ENCODE measurements around the gene PLCG1.

The PLCG1 gene

DNA sequence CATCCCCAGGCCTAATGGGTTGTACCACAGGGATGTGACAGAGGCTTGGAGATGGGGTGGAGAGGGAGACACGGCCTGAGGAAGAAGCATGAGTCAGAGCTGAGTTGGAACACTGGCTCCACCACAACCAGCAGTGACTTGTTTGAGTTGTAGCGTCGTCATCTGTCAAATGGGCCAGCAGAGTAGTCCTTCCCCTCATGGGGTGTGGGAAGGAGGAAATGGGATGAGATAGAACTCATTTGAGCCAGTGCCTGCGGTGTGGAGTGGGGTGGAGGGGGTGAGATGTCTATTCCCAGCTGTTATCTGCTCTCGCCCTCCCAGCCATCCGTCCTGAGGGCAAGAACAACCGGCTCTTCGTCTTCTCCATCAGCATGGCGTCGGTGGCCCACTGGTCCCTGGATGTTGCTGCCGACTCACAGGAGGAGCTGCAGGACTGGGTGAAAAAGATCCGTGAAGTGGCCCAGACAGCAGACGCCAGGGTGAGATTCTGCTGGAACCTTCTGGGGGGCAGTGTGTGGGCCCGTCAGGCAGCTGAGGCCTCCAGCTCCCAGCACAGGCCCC lies 32.5 kb downstream of the PLCG1 start:
- FAIRE-seq (no peak), DNase-seq (ENCODE audit: insufficient read length) (no peak)
- no peak for TF ChIP-seq POLR2AphosphoS5 (IDR thresholded peaks at IDR 0.05; ENCODE audit: low read depth, low read length)
- TF ChIP-seq POLR2A (IDR thresholded peaks at IDR 0.05; ENCODE audit: low read depth, low read length), result no peak
- TF ChIP-seq TAF1 (IDR thresholded peaks at IDR 0.05; ENCODE audit: borderline replicate concordance, low read depth, low read length), result no peak

DNA sequence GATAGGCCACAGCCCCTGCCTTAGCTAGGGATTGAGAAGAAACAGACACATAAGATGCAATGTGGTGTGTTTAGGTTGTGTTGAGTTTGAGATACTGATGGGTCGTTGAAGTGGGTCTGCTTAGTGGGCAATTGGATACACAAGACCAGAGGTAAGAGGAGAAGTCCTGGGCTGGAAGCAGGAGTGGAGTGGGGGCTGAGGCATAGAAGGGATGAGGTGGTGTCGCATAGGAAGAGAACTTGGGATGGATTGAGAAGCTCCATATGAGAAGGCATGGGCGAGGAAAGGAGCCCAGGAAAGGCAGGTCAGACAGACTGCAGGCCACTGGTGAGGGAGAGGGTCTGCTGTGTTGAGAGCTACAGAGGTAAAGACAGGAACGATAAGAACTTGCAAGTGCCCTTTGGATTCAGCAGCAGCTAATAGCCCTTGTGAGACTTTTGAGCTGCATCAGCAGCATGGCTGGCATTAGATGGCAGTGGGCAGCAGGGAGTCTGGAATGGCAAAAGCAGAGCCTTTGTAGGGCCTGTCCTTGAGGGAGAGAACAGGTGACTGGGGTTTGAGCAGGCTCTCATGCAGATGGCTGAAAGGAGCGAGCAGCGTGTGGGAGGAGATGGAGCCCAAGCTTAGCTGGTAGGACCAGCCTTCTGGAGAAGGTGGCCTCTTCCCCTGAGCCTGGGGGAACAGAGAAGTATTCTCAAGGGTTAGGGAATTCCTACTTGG lies 33.2 kb downstream of the PLCG1 start:
- no peak for FAIRE-seq
- no peak for TF ChIP-seq TAF1 (IDR thresholded peaks at IDR 0.05; ENCODE audit: borderline replicate concordance, low read depth, low read length)
- TF ChIP-seq POLR2A (IDR thresholded peaks at IDR 0.05; ENCODE audit: low read depth, low read length), result no peak
- no peak for TF ChIP-seq POLR2AphosphoS5 (IDR thresholded peaks at IDR 0.05; ENCODE audit: low read depth, low read length)
- DNase-seq (ENCODE audit: insufficient read length), result no peak

DNA sequence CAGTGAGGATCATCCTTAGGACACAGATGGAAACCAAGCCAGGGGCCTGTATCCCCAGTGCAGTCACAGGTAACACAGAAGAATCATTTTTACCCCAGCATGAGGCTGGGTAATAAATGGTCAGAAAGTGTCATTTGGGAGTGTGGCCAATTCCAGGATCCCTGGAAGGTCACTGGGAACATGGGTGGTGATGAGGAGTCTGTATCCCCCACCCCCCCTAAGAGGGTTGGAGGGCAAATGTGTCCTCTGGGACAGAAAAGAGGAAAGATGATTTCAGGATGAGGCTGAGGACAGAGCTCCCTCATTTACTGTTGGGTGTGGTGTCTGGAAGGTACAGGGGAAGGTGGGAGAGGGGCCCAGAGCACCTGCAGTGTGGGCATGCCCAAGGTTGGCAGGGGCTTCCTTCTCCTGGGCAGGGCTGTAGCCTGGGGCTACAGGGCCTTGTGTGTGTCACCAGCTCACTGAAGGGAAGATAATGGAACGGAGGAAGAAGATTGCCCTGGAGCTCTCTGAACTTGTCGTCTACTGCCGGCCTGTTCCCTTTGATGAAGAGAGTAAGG lies 34.5 kb downstream of the PLCG1 start:
- DNase-seq (ENCODE audit: insufficient read length) (no peak), FAIRE-seq (no peak)

DNA sequence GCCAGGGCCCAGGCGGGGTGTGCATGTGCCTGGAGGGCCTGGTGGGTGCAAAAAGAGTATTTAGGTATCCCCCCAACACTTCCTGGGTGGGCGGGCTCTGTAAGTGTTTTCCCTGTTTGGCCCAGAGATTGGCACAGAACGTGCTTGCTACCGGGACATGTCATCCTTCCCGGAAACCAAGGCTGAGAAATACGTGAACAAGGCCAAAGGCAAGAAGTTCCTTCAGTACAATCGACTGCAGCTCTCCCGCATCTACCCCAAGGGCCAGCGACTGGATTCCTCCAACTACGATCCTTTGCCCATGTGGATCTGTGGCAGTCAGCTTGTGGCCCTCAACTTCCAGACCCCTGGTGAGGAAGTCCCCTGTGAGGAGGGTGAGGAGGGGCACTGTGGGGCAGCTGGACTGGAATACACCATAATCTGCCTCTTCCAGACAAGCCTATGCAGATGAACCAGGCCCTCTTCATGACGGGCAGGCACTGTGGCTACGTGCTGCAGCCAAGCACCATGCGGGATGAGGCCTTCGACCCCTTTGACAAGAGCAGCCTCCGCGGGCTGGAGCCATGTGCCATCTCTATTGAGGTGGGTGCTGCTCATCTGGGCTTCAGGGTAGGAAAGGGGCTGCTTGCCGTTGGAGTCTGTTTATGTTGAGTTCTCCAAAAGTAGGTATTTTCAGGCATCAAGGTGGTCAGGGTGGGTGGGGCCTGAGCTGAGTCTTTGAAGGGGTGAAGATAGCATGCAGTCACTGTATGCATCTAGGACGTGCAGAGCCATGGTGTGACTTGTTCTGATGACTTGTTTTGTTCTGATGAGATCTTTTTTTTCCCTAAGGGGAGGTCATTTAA lies 35.2 kb downstream of the PLCG1 start:
- TF ChIP-seq TAF1 (IDR thresholded peaks at IDR 0.05; ENCODE audit: borderline replicate concordance, low read depth, low read length), result no peak
- no peak for TF ChIP-seq POLR2AphosphoS5 (IDR thresholded peaks at IDR 0.05; ENCODE audit: low read depth, low read length)
- no peak; the same call in 1 of the 2 replicates for TF ChIP-seq POLR2A (IDR thresholded peaks at IDR 0.05; ENCODE audit: low read depth, low read length)
- DNase-seq (ENCODE audit: insufficient read length), result no peak

More for the DNA sequence above, 34.5 kb downstream of the PLCG1 start:
- TF ChIP-seq TAF1 (IDR thresholded peaks at IDR 0.05; ENCODE audit: borderline replicate concordance, low read depth, low read length), result no peak
- no peak; the same call in 1 of the 2 replicates for TF ChIP-seq POLR2A (IDR thresholded peaks at IDR 0.05; ENCODE audit: low read depth, low read length)
- TF ChIP-seq POLR2AphosphoS5 (IDR thresholded peaks at IDR 0.05; ENCODE audit: low read depth, low read length), result no peak

DNA sequence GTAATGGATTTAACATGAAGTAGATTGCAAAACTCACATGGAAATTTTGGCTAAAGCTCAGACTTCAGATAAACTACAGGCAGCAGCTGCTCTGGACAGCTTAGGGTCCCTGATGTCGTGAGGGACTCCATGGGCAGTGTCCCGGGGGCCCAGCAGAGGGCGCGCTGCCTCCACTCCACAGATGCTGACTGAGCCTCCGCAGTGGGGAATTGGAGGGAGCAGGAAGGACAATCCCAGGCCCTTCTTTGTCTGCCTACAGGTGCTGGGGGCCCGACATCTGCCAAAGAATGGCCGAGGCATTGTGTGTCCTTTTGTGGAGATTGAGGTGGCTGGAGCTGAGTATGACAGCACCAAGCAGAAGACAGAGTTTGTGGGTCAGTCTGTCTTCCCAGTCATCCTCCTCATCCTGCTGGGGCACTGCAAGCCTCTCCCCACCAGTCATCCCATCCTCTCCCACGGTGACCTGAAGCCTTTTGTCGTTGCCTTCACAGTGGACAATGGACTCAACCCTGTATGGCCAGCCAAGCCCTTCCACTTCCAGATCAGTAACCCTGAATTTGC lies 35.9 kb downstream of the PLCG1 start:
- DNase-seq (ENCODE audit: insufficient read length), result peak; percentile 72
- FAIRE-seq, result peak; percentile 68

More for the DNA sequence above, 35.2 kb downstream of the PLCG1 start:
- no peak for FAIRE-seq

DNA sequence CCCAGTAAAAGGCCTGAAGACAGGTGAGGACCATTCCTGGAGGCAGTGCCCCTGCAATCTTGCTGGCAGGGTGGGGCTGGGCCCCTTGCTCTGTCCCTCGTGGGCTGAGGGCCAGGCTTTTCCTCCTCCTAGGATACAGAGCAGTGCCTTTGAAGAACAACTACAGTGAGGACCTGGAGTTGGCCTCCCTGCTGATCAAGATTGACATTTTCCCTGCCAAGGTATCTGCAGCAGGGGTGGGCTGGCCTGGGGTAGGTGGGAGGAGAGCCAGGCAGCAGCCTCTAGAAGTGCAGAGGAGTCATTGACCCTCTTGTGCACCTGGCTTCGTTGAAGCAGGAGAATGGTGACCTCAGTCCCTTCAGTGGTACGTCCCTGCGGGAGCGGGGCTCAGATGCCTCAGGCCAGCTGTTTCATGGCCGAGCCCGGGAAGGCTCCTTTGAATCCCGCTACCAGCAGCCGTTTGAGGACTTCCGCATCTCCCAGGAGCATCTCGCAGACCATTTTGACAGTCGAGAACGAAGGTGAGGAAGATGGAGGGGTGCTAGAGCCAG lies 36.5 kb downstream of the PLCG1 start:
- no peak for DNase-seq (ENCODE audit: insufficient read length)
- FAIRE-seq, result no peak
- TF ChIP-seq TAF1 (IDR thresholded peaks at IDR 0.05; ENCODE audit: borderline replicate concordance, low read depth, low read length), result no peak
- no peak for TF ChIP-seq POLR2A (IDR thresholded peaks at IDR 0.05; ENCODE audit: low read depth, low read length)
- no peak for TF ChIP-seq POLR2AphosphoS5 (IDR thresholded peaks at IDR 0.05; ENCODE audit: low read depth, low read length)

More for the DNA sequence above, 35.9 kb downstream of the PLCG1 start:
- no peak for TF ChIP-seq POLR2AphosphoS5 (IDR thresholded peaks at IDR 0.05; ENCODE audit: low read depth, low read length)
- TF ChIP-seq POLR2A (IDR thresholded peaks at IDR 0.05; ENCODE audit: low read depth, low read length), result no peak
- TF ChIP-seq TAF1 (IDR thresholded peaks at IDR 0.05; ENCODE audit: borderline replicate concordance, low read depth, low read length), result no peak

DNA sequence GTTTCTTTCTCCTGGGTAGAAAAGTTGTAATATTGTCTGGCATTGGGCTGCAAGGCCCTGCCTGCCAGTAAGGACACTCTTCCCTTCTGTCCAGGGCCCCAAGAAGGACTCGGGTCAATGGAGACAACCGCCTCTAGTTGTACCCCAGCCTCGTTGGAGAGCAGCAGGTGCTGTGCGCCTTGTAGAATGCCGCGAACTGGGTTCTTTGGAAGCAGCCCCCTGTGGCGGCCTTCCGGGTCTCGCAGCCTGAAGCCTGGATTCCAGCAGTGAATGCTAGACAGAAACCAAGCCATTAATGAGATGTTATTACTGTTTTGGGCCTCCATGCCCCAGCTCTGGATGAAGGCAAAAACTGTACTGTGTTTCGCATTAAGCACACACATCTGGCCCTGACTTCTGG lies 37.0 kb downstream of the PLCG1 start:
- no peak for DNase-seq (ENCODE audit: insufficient read length)

DNA sequence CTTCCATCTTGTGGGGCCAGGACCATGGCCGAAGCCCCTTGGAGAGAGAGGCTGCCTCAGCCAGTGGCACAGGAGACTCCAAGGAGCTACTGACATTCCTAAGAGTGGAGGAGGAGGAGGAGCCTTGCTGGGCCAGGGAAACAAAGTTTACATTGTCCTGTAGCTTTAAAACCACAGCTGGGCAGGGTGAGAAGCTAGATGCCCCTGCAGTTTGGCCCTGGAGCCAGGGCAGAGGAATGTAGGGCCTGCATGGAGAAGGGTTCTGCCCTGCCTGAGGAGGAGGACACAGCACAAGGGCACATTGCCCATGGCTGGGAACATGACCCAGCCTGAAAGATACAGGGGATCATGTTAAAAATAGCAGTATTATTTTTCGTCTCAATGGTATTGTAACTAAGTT lies 37.4 kb downstream of the PLCG1 start:
- TF ChIP-seq POLR2A (IDR thresholded peaks at IDR 0.05; ENCODE audit: low read depth, low read length) (no peak), TAF1 (IDR thresholded peaks at IDR 0.05; ENCODE audit: borderline replicate concordance, low read depth, low read length) (no peak), POLR2AphosphoS5 (IDR thresholded peaks at IDR 0.05; ENCODE audit: low read depth, low read length) (no peak)
- no peak for DNase-seq (ENCODE audit: insufficient read length)
- no peak for FAIRE-seq

More for the DNA sequence above, 37.0 kb downstream of the PLCG1 start:
- FAIRE-seq, result no peak
- TF ChIP-seq TAF1 (IDR thresholded peaks at IDR 0.05; ENCODE audit: borderline replicate concordance, low read depth, low read length), result no peak
- no peak for TF ChIP-seq POLR2A (IDR thresholded peaks at IDR 0.05; ENCODE audit: low read depth, low read length)
- no peak for TF ChIP-seq POLR2AphosphoS5 (IDR thresholded peaks at IDR 0.05; ENCODE audit: low read depth, low read length)

DNA sequence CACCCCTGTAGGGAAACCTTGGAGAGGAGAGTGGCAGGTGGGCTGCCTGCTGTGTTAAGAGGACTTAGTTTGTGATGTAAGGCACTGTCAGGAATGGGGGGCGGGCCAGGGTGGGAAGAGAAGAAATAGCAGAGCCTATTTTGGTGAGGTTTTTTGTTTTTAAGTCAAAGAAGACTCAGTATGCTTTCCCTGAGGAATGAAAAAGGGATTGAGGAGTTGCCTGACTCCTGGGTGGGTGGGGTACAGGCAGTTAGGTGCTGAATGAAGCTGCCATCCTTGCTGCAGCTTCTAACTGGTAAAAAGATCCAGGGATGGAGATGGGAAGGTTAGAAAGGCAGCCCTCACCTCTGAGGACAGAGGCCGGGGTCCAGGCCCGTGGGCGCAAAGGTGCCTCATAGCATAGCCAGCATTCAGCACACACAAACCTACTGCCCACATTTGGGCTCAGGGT lies 37.9 kb downstream of the PLCG1 start:
- TF ChIP-seq TAF1 (IDR thresholded peaks at IDR 0.05; ENCODE audit: borderline replicate concordance, low read depth, low read length) (no peak), POLR2A (IDR thresholded peaks at IDR 0.05; ENCODE audit: low read depth, low read length) (no peak), POLR2AphosphoS5 (IDR thresholded peaks at IDR 0.05; ENCODE audit: low read depth, low read length) (no peak)
- FAIRE-seq, result no peak
- DNase-seq (ENCODE audit: insufficient read length), result no peak

DNA sequence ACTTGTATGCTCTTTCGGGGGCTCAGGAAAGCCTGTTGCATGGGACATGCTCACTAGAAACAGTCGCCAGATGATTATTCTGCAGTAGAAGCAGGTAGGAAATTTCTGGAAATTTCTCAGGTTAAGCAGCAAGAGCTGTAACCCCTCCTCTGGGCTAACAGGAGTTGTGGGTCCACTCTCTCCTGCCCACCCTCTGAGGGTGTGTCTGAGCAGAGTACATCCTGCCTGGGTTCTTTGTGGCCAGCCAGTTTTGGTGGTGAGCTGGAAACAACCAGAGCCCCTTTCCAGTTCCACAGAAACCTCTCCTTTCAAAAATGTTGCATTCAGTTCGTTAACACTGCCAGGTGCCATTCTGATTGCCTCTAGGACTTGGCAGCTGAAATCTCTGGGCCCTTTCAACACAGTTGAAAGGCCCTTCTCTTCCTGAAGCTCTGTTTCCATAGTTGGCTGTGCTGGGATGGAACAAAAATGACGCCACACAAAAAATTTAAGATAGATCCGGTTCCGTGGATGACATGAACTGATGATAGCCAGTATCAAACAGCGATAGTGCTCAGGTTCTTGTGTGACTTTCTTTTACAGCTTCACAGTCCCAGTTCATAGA lies 38.5 kb downstream of the PLCG1 start:
- DNase-seq (ENCODE audit: insufficient read length) (no peak), FAIRE-seq (no peak)
- no peak for TF ChIP-seq TAF1 (IDR thresholded peaks at IDR 0.05; ENCODE audit: borderline replicate concordance, low read depth, low read length)
- no peak for TF ChIP-seq POLR2AphosphoS5 (IDR thresholded peaks at IDR 0.05; ENCODE audit: low read depth, low read length)
- no peak for TF ChIP-seq POLR2A (IDR thresholded peaks at IDR 0.05; ENCODE audit: low read depth, low read length)

Data from GM12892 (cell line).